Neuronal stem cell (in vitro differentiated cells): ENCODE results near the gene KREMEN1.

Experiments used
- DNase-seq: peaks from one replicate; pipeline ENCODE4 v3.0.0-alpha.2; 2013; ENCODE audit warnings: low spot score
- H2AFZ ChIP-seq: one replicate; pipeline ENCODE4 v1.6.1; 2013; ENCODE audit warnings: mild to moderate bottlenecking, low read length, inconsistent platforms
- H2AK5ac ChIP-seq: 2 replicates; pipeline ENCODE4 v1.6.1; 2013; ENCODE audit warnings: low read depth, mild to moderate bottlenecking, inconsistent platforms, low read length, moderate library complexity, mixed read lengths
- H2BK120ac ChIP-seq: 2 replicates; pipeline ENCODE4 v1.6.1; 2013; ENCODE audit warnings: low read depth, mild to moderate bottlenecking, inconsistent platforms, low read length, moderate library complexity, mixed read lengths
- H2BK12ac ChIP-seq: one replicate; pipeline ENCODE4 v1.6.1; 2013; ENCODE audit warnings: low read length, inconsistent platforms
- H2BK15ac ChIP-seq: 2 replicates; pipeline ENCODE4 v1.6.1; 2013; ENCODE audit warnings: mild to moderate bottlenecking, low read length, inconsistent platforms, mixed read lengths
- H2BK5ac ChIP-seq: one replicate; pipeline ENCODE4 v1.6.1; 2013; ENCODE audit warnings: inconsistent platforms, mild to moderate bottlenecking, low read length, moderate library complexity
- H3K14ac ChIP-seq: one replicate; pipeline ENCODE4 v1.6.1; 2013; ENCODE audit warnings: low read length, inconsistent platforms
- H3K18ac ChIP-seq: 2 replicates; pipeline ENCODE4 v1.6.1; 2013; ENCODE audit warnings: low read length, inconsistent platforms
- H3K23ac ChIP-seq: 2 replicates; pipeline ENCODE4 v1.6.1; 2013; ENCODE audit warnings: low read depth, mild to moderate bottlenecking, mixed read lengths, low read length, inconsistent platforms; ENCODE audit not compliant: poor library complexity
- H3K27ac ChIP-seq: replicated peaks from 3 replicates; pipeline ENCODE4 v1.5.1; 2013; ENCODE audit warnings: low read length, inconsistent platforms
- H3K27me3 ChIP-seq, 3 experiments: 2 replicates each; pipeline ENCODE4 v1.6.1; 2013; ENCODE audit warnings: low read length in 3 of 3, mild to moderate bottlenecking in 2 of 3, inconsistent platforms in 1 of 3, low read depth in 1 of 3, mixed read lengths in 1 of 3, moderate library complexity in 1 of 3; ENCODE audit not compliant: control insufficient read depth in 3 of 3, insufficient read depth in 3 of 3
- H3K36me3 ChIP-seq, 2 donors: replicated peaks in 1 of 2; 2 replicates each; pipeline ENCODE4 v1.6.1; 2013; ENCODE audit warnings: low read length in 2 of 2; ENCODE audit not compliant: control insufficient read depth in 2 of 2, insufficient read depth in 2 of 2
- H3K4ac ChIP-seq: 2 replicates; pipeline ENCODE4 v1.6.1; 2013; ENCODE audit warnings: inconsistent platforms, mild to moderate bottlenecking, low read length, moderate library complexity
- H3K4me1 ChIP-seq, 2 donors: 1 replicate in 1 of 2; 2 replicates in 1 of 2; pipeline ENCODE4 v1.6.1; 2013; ENCODE audit warnings: low read length in 2 of 2, low read depth in 1 of 2; ENCODE audit not compliant: control insufficient read depth in 2 of 2, insufficient read depth in 1 of 2
- H3K4me2 ChIP-seq: one replicate; pipeline ENCODE4 v1.6.1; 2013; ENCODE audit warnings: mild to moderate bottlenecking, low read length, inconsistent platforms; ENCODE audit not compliant: insufficient read depth, poor library complexity, severe bottlenecking
- H3K4me3 ChIP-seq, 2 donors: 2 replicates each; pipeline ENCODE4 v1.5.1; 2013; ENCODE audit warnings: low read length in 2 of 2, mild to moderate bottlenecking in 2 of 2, inconsistent platforms in 1 of 2, moderate library complexity in 1 of 2
- H3K79me1 ChIP-seq: one replicate; pipeline ENCODE4 v1.6.1; 2013; ENCODE audit warnings: low read depth, mild to moderate bottlenecking, inconsistent platforms, low read length, moderate library complexity
- H3K9ac ChIP-seq: one replicate; pipeline ENCODE4 v1.6.1; 2013; ENCODE audit warnings: mild to moderate bottlenecking, low read depth, low read length, inconsistent platforms; ENCODE audit not compliant: poor library complexity
- H3K9me3 ChIP-seq, 2 donors: replicated peaks in 1 of 2; 2 replicates each; pipeline versions ENCODE3 to v1.6.1; 2013; ENCODE audit warnings: low read length in 2 of 2, mild to moderate bottlenecking in 2 of 2, inconsistent platforms in 1 of 2, low read depth in 1 of 2, mixed read lengths in 1 of 2, moderate library complexity in 1 of 2; ENCODE audit not compliant: control insufficient read depth in 2 of 2, insufficient read depth in 1 of 2
- H4K8ac ChIP-seq: one replicate; pipeline ENCODE4 v1.6.1; 2013; ENCODE audit warnings: low read depth, mild to moderate bottlenecking, inconsistent platforms, low read length, moderate library complexity
- H4K91ac ChIP-seq: one replicate; pipeline ENCODE4 v1.6.1; 2013; ENCODE audit warnings: low read length, low read depth, mild to moderate bottlenecking, inconsistent platforms; ENCODE audit not compliant: poor library complexity
- WGBS, 2 donors: extraction: QIAGEN DNeasy Blood & Tissue Kit; methylation state at CpG; one replicate each; pipeline ENCODE4 v1.1.7; 2013; ENCODE audit warnings: missing lambda C conversion rate in 2 of 2, mixed read lengths in 1 of 2; ENCODE audit not compliant: insufficient read length in 2 of 2, insufficient replicate concordance in 1 of 2; ENCODE audit errors: extremely low coverage in 2 of 2; 5-methylcytosine and 5-hydroxymethylcytosine counted together

The KREMEN1 gene

DNA sequence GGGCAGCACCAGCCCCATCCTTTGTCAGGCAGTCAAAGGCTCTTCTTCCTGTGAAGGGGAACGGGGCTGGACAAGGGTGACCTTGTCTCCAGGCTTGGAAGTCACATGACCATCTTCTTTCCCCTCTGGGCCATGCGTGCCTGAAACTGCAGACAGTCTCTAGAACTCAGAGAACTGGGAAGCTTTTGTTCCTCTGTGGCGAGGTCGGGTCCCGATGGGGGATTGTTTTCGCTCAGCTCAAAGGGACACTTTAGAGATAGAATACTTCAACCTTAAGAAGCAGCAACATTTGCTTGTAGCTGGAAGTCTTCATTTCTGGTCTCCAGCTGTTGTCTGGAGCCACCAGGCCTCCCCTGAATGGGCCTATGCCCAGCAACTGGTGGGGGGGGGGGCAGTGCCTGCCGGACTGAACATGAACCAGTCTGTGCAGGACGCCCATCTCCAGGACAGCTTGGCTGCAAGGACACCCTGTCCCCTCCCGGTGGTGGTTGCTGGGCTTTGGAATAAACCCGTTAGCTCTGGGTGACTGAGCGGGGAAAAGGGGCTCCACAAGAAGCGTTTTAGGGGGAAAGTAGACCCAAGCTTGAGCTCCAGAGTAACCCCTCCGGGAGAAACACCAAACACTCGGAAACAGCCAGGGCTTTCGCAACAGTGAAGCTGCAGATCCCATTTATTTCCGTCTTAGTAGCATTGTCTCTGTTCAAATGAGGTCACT lies 77.2 kb downstream of the KREMEN1 start:
- no peak overlapping the region for H3K14ac ChIP-seq
- H4K8ac ChIP-seq, result no peak overlapping the region
- no peak for DNase-seq
- peak overlapping the region; percentile 55 for H3K18ac ChIP-seq
- H3K4me1 ChIP-seq, result peaks cover 34 to 45% of the 10 kb centered on the region in 2 donors
- peak overlapping the region; percentile 63 for H2AK5ac ChIP-seq
- H3K36me3 ChIP-seq, result peaks cover 0 to 22% of the 10 kb centered on the region in 2 donors
- no peak overlapping the region for H3K23ac ChIP-seq
- no peak overlapping the region for H2BK15ac ChIP-seq
- no peaks in the 10 kb centered on the region for H3K79me1 ChIP-seq
- H3K9me3 ChIP-seq, result no peaks in the 10 kb centered on the region
- H2AFZ ChIP-seq, result no peak overlapping the region
- no peaks in the 10 kb centered on the region for H3K27me3 ChIP-seq
- no peak overlapping the region for H2BK5ac ChIP-seq
- no peak overlapping the region for H3K4ac ChIP-seq
- no CpG with 5 or more reads among the region's 16 CpGs for WGBS, 2 donors
- H4K91ac ChIP-seq, result no peak overlapping the region
- no peak overlapping the region for H3K4me2 ChIP-seq
- no peak overlapping the region for H3K4me3 ChIP-seq
- H3K27ac ChIP-seq, result no peak overlapping the region
- no peak overlapping the region for H3K9ac ChIP-seq
- H2BK120ac ChIP-seq, result no peak overlapping the region
- peak overlapping the region; percentile 76 for H2BK12ac ChIP-seq

DNA sequence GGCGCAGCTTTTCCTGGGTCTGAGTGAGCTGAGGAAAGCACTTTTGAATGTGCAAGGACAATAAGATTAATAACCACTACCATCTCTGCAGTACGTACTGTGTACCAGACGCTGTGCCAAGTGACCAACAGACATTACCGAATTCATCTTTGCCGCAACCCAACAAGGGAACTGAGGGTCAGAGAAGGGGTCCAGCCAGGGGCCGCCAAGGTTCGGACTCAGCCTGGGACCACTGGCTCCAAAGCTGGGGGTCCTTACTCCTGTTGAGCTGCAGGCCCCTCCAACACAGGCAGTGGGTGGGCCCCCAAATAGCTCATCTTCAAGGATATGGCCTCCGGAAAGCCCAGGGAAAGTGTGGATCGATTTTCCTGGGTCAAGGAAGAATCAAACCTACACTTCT lies 77.9 kb downstream of the KREMEN1 start:
- no peak for DNase-seq
- Histone ChIP-seq H2AFZ (no peak overlapping the region), H3K9ac (no peak overlapping the region), H4K91ac (no peak overlapping the region), H2BK15ac (no peak overlapping the region), H3K4me3 (no peak overlapping the region), H3K4ac (no peak overlapping the region), H3K23ac (no peak overlapping the region), H3K36me3 (peaks cover 0 to 15% of the 10 kb centered on the region in 2 donors), H3K14ac (no peak overlapping the region), H3K4me2 (no peak overlapping the region), H3K18ac (peak overlapping the region; percentile 15), H3K4me1 (peaks cover 34 to 45% of the 10 kb centered on the region in 2 donors), H2BK5ac (no peak overlapping the region), H3K79me1 (no peaks in the 10 kb centered on the region), H3K9me3 (no peaks in the 10 kb centered on the region), H2BK120ac (no peak overlapping the region), H3K27me3 (no peaks in the 10 kb centered on the region), H4K8ac (no peak overlapping the region), H3K27ac (no peak overlapping the region), H2BK12ac (no peak overlapping the region), H2AK5ac (no peak overlapping the region)
- WGBS, 2 donors, result no CpG with 5 or more reads among the region's 9 CpGs

DNA sequence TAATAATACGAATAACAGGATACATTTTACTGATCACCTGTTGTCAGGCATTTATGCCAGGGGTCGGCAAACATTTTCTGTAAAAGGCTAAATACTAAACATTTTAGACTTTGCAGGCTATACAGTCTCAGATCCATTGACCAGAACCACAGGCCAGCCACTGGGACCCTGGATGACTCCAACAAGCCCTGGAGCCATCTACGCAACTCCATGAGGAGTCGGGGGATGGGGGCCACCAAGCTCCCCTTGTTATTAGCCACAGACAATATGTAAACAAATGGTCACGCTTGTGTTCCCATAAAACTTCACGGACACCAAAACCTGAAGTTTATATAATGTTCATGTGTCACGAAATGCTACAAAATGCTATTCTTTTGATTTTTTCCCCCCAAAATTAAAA lies 78.5 kb downstream of the KREMEN1 start:
- H3K9me3 ChIP-seq, result no peaks in the 10 kb centered on the region
- no peak overlapping the region for H3K14ac ChIP-seq
- no peak overlapping the region for H3K4me2 ChIP-seq
- no peak overlapping the region for H4K91ac ChIP-seq
- no peak overlapping the region for H2AFZ ChIP-seq
- DNase-seq, result no peak
- H3K79me1 ChIP-seq, result no peaks in the 10 kb centered on the region
- H2BK5ac ChIP-seq, result no peak overlapping the region
- no peaks in the 10 kb centered on the region for H3K27me3 ChIP-seq
- H2BK12ac ChIP-seq, result no peak overlapping the region
- H3K18ac ChIP-seq, result no peak overlapping the region
- no peak overlapping the region for H3K4me3 ChIP-seq
- no peak overlapping the region for H2AK5ac ChIP-seq
- H4K8ac ChIP-seq, result no peak overlapping the region
- H3K36me3 ChIP-seq, result peaks cover 0 to 12% of the 10 kb centered on the region in 2 donors
- WGBS, 2 donors, result no CpG with 5 or more reads among the region's 7 CpGs
- no peak overlapping the region for H3K27ac ChIP-seq
- H3K4ac ChIP-seq, result no peak overlapping the region
- H3K4me1 ChIP-seq, result peaks cover 31 to 46% of the 10 kb centered on the region in 2 donors
- no peak overlapping the region for H2BK120ac ChIP-seq
- no peak overlapping the region for H3K23ac ChIP-seq
- no peak overlapping the region for H3K9ac ChIP-seq
- no peak overlapping the region for H2BK15ac ChIP-seq

DNA sequence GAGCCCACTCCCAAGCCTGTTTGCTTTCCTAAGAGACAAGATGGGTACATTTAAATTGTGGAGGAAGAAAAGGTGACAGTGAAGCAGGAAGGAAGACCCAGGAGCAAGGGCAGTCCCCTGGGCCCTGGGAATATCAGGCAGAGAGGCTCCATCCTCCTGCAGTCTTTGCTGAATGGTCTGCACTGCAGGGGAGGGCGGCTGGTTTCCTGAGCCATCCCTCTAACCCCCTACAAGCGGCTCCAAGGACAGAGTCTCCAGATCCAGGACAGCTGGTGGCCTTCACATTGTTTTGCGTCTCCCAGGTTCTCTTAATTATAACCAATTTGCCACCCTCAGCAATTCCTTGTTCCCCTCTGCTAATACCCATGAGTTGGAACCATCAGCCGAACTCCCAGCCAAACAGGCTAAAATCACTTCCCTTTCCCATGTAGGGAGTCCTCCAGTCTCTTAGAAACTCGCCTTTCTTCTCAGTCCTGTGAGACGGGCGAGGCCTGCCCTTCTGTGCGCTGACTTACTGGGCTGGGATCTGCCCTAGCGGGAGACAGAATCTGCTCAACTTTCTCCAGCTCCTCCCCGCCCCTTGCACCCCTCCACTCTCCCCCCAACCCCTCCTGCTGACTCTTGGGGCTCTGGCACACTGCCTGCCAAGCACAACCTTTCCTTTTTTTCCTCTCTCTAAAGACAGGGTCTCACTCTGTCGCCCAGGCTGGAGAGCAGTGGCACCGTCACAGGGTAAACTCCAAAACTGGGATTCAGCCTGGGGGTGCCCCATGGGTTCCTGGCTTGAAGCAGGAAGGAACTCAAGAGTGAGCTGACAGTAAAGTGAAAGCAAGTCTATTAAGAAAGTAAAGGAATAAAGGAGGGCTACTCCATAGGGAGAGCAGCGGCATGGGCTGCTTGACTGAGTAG lies 79.5 kb downstream of the KREMEN1 start:
- H3K4me3 ChIP-seq, result peak overlapping the region in 1 of 2 donors; percentile 43
- H2BK12ac ChIP-seq, result no peak overlapping the region
- peak overlapping the region; percentile 38 for H2AK5ac ChIP-seq
- H3K14ac ChIP-seq, result no peak overlapping the region
- H2BK15ac ChIP-seq, result no peak overlapping the region
- H4K91ac ChIP-seq, result no peak overlapping the region
- no peaks in the 10 kb centered on the region for H3K9me3 ChIP-seq
- H4K8ac ChIP-seq, result no peak overlapping the region
- no peak overlapping the region for H3K9ac ChIP-seq
- H3K27ac ChIP-seq, result no peak overlapping the region
- H3K4me1 ChIP-seq, result peaks cover 29 to 51% of the 10 kb centered on the region in 2 donors
- H2BK5ac ChIP-seq, result no peak overlapping the region
- no peaks in the 10 kb centered on the region for H3K79me1 ChIP-seq
- no peak overlapping the region for H3K23ac ChIP-seq
- no peak overlapping the region for H2AFZ ChIP-seq
- no peak overlapping the region for H3K4me2 ChIP-seq
- no peak overlapping the region for H2BK120ac ChIP-seq
- H3K36me3 ChIP-seq, result peaks cover 0 to 4% of the 10 kb centered on the region in 2 donors
- no peak overlapping the region for H3K4ac ChIP-seq
- WGBS, 2 donors, result no CpG with 5 or more reads among the region's 13 CpGs
- no peak for DNase-seq
- H3K27me3 ChIP-seq, result no peaks in the 10 kb centered on the region
- peak overlapping the region; percentile 39 for H3K18ac ChIP-seq
